HL-60 (cell line): ENCODE results near the gene PPP1R14C.
"Not testable (repeated sequence)": the region's sequence is repeated elsewhere in the genome, so short reads cannot be mapped to it uniquely, and the experiment has no call there.

Experiments used
- DNase-seq, 2 experiments: peaks; one replicate each; pipeline ENCODE4 v3.0.0-alpha.2; 2010 to 2020; ENCODE audit warnings: low read depth in 1 of 2, low spot score in 1 of 2
- H3K27ac ChIP-seq: fragments of 250-450 bp; sonication (Bioruptor Pico); replicated peaks from 2 replicates; pipeline ENCODE4 v1.5.1; 2020; ENCODE audit warnings: mild to moderate bottlenecking, moderate library complexity
- H3K27me3 ChIP-seq: fragments of 250-450 bp; sonication (Bioruptor Pico); 2 replicates; pipeline ENCODE4 v1.5.1; 2021; ENCODE audit warnings: mild to moderate bottlenecking, moderate library complexity; ENCODE audit not compliant: insufficient read depth, poor library complexity, severe bottlenecking
- H3K4me3 ChIP-seq: replicated peaks from 2 replicates; pipeline ENCODE4 v1.5.1; 2011; ENCODE audit warnings: mild to moderate bottlenecking, control low read depth, low read length; ENCODE audit not compliant: insufficient read depth
- GABPA ChIP-seq: IDR thresholded peaks from 2 replicates; pipeline ENCODE4 v1.6.1; 2012; ENCODE audit warnings: low read depth
- POLR2AphosphoS5 ChIP-seq: IDR thresholded peaks from 2 replicates; pipeline ENCODE4 v1.6.1; 2012; ENCODE audit warnings: low read depth
- SPI1 ChIP-seq: IDR thresholded peaks from 2 replicates; pipeline ENCODE4 v1.6.1; 2012; ENCODE audit warnings: low read depth, mild to moderate bottlenecking, borderline replicate concordance
- TF ChIP-seq, protein P1 (sequence below): IDR thresholded peaks from 2 replicates; pipeline ENCODE4 v1.6.1; 2012; ENCODE audit warnings: low read depth; ENCODE audit not compliant: insufficient replicate concordance
- TF ChIP-seq, protein P2 (sequence below): IDR thresholded peaks from one replicate; pipeline ENCODE4 v1.5.1; 2011; ENCODE audit warnings: low read length, control low read depth, inconsistent platforms; ENCODE audit not compliant: insufficient read depth

PPP1R14C gene

DNA sequence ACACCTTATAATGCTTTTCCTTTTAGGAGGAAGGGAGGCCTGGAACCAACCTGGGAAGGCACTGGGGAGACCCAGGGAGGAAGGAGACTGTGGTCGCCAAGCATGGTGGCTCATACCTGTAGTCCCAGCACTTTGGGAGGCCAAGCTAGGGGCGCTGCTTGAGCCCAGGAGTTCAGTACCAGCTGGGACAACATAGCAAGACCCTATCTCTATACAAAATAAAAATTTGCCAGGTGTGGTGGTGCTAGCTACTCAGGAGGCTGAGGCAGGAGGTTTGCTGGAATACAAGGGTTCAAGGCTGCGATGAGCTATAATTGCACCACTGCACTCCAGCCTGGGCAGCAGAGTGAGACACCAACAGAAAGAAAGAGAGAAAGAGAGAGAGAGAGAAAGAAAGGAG lies 36.2 kb downstream of the PPP1R14C start:
- DNase-seq: no peak
- H3K27me3 ChIP-seq: no peaks in the 10 kb centered on the region
- no peak overlapping the region for H3K27ac ChIP-seq
- TF ChIP-seq SPI1 (no peak), POLR2AphosphoS5 (no peak), GABPA (no peak)
- TF ChIP-seq, protein P1, sequence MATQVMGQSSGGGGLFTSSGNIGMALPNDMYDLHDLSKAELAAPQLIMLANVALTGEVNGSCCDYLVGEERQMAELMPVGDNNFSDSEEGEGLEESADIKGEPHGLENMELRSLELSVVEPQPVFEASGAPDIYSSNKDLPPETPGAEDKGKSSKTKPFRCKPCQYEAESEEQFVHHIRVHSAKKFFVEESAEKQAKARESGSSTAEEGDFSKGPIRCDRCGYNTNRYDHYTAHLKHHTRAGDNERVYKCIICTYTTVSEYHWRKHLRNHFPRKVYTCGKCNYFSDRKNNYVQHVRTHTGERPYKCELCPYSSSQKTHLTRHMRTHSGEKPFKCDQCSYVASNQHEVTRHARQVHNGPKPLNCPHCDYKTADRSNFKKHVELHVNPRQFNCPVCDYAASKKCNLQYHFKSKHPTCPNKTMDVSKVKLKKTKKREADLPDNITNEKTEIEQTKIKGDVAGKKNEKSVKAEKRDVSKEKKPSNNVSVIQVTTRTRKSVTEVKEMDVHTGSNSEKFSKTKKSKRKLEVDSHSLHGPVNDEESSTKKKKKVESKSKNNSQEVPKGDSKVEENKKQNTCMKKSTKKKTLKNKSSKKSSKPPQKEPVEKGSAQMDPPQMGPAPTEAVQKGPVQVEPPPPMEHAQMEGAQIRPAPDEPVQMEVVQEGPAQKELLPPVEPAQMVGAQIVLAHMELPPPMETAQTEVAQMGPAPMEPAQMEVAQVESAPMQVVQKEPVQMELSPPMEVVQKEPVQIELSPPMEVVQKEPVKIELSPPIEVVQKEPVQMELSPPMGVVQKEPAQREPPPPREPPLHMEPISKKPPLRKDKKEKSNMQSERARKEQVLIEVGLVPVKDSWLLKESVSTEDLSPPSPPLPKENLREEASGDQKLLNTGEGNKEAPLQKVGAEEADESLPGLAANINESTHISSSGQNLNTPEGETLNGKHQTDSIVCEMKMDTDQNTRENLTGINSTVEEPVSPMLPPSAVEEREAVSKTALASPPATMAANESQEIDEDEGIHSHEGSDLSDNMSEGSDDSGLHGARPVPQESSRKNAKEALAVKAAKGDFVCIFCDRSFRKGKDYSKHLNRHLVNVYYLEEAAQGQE: no peak
- TF ChIP-seq, protein P2, sequence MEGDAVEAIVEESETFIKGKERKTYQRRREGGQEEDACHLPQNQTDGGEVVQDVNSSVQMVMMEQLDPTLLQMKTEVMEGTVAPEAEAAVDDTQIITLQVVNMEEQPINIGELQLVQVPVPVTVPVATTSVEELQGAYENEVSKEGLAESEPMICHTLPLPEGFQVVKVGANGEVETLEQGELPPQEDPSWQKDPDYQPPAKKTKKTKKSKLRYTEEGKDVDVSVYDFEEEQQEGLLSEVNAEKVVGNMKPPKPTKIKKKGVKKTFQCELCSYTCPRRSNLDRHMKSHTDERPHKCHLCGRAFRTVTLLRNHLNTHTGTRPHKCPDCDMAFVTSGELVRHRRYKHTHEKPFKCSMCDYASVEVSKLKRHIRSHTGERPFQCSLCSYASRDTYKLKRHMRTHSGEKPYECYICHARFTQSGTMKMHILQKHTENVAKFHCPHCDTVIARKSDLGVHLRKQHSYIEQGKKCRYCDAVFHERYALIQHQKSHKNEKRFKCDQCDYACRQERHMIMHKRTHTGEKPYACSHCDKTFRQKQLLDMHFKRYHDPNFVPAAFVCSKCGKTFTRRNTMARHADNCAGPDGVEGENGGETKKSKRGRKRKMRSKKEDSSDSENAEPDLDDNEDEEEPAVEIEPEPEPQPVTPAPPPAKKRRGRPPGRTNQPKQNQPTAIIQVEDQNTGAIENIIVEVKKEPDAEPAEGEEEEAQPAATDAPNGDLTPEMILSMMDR: no peak
- H3K4me3 ChIP-seq: no peak overlapping the region

DNA sequence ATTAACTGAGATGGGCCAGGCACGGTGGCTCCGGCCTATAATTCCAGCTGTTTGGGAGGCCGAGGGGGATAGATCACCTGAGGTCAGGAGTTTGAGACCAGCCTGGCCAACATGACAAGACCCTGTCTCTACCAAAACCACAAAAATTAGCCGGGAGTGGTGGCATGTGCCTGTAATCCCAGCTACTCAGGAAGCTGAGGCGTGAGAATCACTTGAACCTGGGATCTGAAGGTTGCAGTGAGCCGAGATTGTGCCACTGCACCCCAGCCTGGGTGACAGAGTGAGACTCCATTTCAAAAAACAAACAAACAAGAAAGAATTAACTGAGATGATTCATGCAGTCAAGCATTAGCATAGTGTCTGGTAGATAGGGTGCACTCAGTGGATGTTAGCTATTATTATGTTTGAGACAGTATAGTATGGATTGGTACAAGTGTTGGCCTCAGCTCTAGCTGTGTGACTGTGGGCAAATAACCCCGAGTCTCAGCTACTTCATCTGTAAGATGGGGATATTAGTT lies 37.1 kb downstream of the PPP1R14C start:
- DNase-seq, H3K4me3 ChIP-seq, H3K27ac ChIP-seq, H3K27me3 ChIP-seq: not testable (repeated sequence)

DNA sequence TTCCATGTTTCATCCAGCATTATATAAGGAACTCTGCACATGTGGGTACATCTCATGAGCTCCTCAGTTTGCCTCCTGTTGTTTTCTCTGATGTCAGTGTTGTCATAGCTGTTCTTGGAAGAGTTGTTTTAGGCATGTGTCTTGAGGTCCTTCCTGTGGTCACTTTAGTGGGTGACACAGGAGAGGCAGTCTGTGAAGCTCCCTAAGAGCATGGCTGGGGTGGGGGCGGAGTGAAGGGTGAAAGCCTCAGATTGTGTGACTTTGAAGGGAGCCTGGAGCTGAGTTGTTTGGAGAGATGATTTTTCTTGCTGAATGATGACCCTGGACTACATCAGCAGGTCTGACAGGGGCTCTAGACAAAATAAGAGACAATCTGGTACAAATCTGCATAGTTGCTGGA lies 37.7 kb downstream of the PPP1R14C start:
- H3K4me3 ChIP-seq: no peak overlapping the region
- no peaks in the 10 kb centered on the region for H3K27me3 ChIP-seq
- no peak for TF ChIP-seq POLR2AphosphoS5
- TF ChIP-seq SPI1: no peak
- TF ChIP-seq, protein P2: no peak
- TF ChIP-seq, protein P1: no peak
- no peak for TF ChIP-seq GABPA
- H3K27ac ChIP-seq: no peak overlapping the region
- no peak for DNase-seq

DNA sequence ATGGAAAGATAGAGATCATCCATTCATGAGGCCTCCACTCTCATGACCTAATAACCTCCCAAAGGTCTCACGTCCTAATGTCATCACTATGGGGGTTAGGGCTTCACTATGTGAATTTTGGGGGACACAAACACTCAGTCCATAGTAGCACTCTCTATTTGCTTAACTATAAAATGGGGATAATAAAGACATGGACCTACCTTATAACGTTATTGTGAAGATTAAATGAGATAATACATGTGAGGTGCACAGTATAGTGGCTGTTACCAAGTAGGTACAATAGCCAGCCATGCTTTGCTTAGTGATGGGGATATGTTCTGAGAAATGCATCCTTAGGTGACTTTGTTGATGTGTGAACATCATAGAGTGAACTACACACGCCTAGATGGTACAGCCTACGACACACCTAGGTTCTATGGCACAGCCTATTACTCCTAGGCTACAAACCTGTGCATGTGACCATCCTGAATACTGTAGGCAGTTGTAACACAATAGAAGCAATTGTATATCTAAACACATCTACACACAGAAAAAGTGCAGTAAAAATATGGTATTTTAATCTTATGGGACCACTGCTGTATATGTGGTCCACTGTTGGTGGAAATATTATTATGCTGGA lies 39.7 kb downstream of the PPP1R14C start:
- TF ChIP-seq, protein P1: no peak
- TF ChIP-seq, protein P2: no peak
- TF ChIP-seq SPI1: no peak
- no peak for TF ChIP-seq GABPA
- no peak for TF ChIP-seq POLR2AphosphoS5

More for the DNA sequence above, 39.7 kb downstream of the PPP1R14C start:
- Histone ChIP-seq H3K27ac (no peak overlapping the region), H3K4me3 (no peak overlapping the region), H3K27me3 (no peaks in the 10 kb centered on the region)
- DNase-seq: no peak
